SK-N-MC (cell line): ENCODE results near the gene RBMS3.

Experiments used
- EZH2 ChIP-seq: fragments of 200-600 bp; sonication (generic); IDR thresholded peaks from one replicate; pipeline ENCODE4 v1.6.1; 2017; ENCODE audit warnings: antibody characterized with exemption
- FOXP2 ChIP-seq: optimal IDR thresholded peaks from 2 replicates; pipeline ENCODE3; 2011; ENCODE audit warnings: mild to moderate bottlenecking, moderate library complexity; ENCODE audit not compliant: insufficient read depth; ENCODE audit errors: extremely low read length, control extremely low read depth
- POLR2AphosphoS5 ChIP-seq: IDR thresholded peaks from 2 replicates; pipeline ENCODE4 v1.6.1; 2012; ENCODE audit warnings: mild to moderate bottlenecking, low read depth, low read length, borderline replicate concordance

DNA sequence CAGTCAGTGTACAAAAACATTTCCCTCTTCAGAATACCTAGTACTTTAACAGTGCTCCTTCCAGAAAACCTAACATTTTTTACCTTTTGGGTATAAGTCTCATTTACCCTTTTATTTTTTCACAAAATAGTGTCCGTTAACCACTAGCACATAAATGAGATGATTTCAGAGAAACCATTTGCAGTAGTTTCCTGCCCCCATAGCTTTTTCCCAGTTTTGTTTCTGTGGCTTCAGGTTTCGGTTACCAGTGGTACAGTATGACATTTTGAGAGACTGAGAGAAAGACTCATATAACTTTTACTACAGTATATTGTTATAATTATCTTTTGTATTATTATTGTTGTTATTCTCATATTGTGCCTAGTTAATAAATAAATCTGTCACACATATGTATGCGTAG, 6.2 kb upstream of the RBMS3 start:
- TF ChIP-seq FOXP2: no peak
- no peak for TF ChIP-seq EZH2
- no peak for TF ChIP-seq POLR2AphosphoS5
